GM10266 (cell line): ENCODE data around the gene DYRK3.

Source experiments
- DNase-seq: peaks from one replicate; pipeline ENCODE4 v3.0.0; 2012; ENCODE audit errors: extremely low spot score
- CTCF ChIP-seq: IDR thresholded peaks from 2 replicates; pipeline ENCODE4 v1.5.1; 2012; ENCODE audit warnings: mild to moderate bottlenecking, low read depth; ENCODE audit not compliant: control insufficient read depth, insufficient read depth; ENCODE audit errors: missing control alignments

DYRK3 gene

GRCh38 chr1:206635080-206635977 lies at the start of gene DYRK3:
Gene DYRK3 (plus strand): TSS chr1:206635536. CDS start chr1:206635704, 168 bp downstream.
- no peak for TF ChIP-seq CTCF
- peak; percentile 94 for DNase-seq

GRCh38 chr1:206586501-206587445 lies 48.6 kb upstream of the DYRK3 start:
- no peak for TF ChIP-seq CTCF
- DNase-seq, result no peak

GRCh38 chr1:206587904-206588303 lies 47.4 kb upstream of the DYRK3 start:
- no peak for TF ChIP-seq CTCF

GRCh38 chr1:206588492-206588891 lies 46.8 kb upstream of the DYRK3 start:
- no peak for TF ChIP-seq CTCF
- no peak for DNase-seq

More at GRCh38 chr1:206587904-206588303, 47.4 kb upstream of the DYRK3 start:
- no peak for DNase-seq

- DNase-seq, result no peak
- TF ChIP-seq CTCF, result no peak
Measured at GRCh38 chr1:206589206-206589605, 46.1 kb upstream of the DYRK3 start.

- peak; percentile 44 for TF ChIP-seq CTCF
Measured at GRCh38 chr1:206590025-206590758, 45.1 kb upstream of the DYRK3 start.

More at GRCh38 chr1:206590025-206590758, 45.1 kb upstream of the DYRK3 start:
- peak; percentile 47 for DNase-seq
